Measurements from ENCODE around the gene ZNF155. TPM values are rescaled to one million over a fixed set of nuclear protein-coding genes. Genes with fewer than 3 reads are reported as not detected.

The ZNF155 gene
- total RNA-seq, 4 donors from 2014 or later: 4.2 to 7.2 (median 5.1) TPM

- H3K9me3 ChIP-seq: peaks cover 0 to 34% (median 6%) of the 10 kb centered on the region in 4 donors
- no peak for DNase-seq (ENCODE audit: low spot score in 2 of 2)
- peaks cover 4 to 31% (median 15%) of the 10 kb centered on the region in 3 donors for H3K36me3 ChIP-seq
- 2% methylated on average over 15 of the region's 15 CpGs for WGBS, 2 donors
- peak overlapping the region; percentile 71 to 91 (median 72) for H3K4me3 ChIP-seq
- H3K4me1 ChIP-seq: peaks cover 0 to 17% (median 6%) of the 10 kb centered on the region in 4 donors
- TF ChIP-seq EP300 (IDR thresholded peaks at IDR 0.05): no peak
- TF ChIP-seq CTCF (IDR thresholded peaks at IDR 0.05): no peak
- TF ChIP-seq POLR2A (IDR thresholded peaks at IDR 0.05): no peak
- H3K27ac ChIP-seq: peak overlapping the region in 3 of 4 donors; percentile 63 to 85 (median 78)
- no peaks in the 10 kb centered on the region for H3K27me3 ChIP-seq
These were observed 19.5 kb downstream of the ZNF155 start for GRCh38 chr19:44003461-44004009.

GRCh38 chr19:44005973-44006372 is 22.0 kb downstream of the ZNF155 start:
- 88% methylated on average over 1 of the region's 1 CpG for WGBS, 2 donors
- Histone ChIP-seq H3K9me3 (peaks cover 6 to 48% (median 17%) of the 10 kb centered on the region in 4 donors), H3K4me3 (no peak overlapping the region), H3K27ac (no peak overlapping the region), H3K27me3 (no peaks in the 10 kb centered on the region), H3K4me1 (peaks cover 0 to 17% (median 6%) of the 10 kb centered on the region in 4 donors), H3K36me3 (peaks cover 9 to 55% (median 38%) of the 10 kb centered on the region in 3 donors)
- no peak for TF ChIP-seq POLR2A (IDR thresholded peaks at IDR 0.05)
- TF ChIP-seq CTCF (IDR thresholded peaks at IDR 0.05): no peak
- TF ChIP-seq EP300 (IDR thresholded peaks at IDR 0.05): no peak
- no peak for DNase-seq (ENCODE audit: low spot score in 2 of 2)

GRCh38 chr19:44007473-44007872 is 23.5 kb downstream of the ZNF155 start:
- WGBS, 2 donors: 98 to 99% methylated on average over 6 of the region's 6 CpGs
- peaks cover 6 to 63% (median 24%) of the 10 kb centered on the region in 4 donors for H3K9me3 ChIP-seq
- H3K36me3 ChIP-seq: peaks cover 10 to 70% (median 41%) of the 10 kb centered on the region in 3 donors

GRCh38 chr19:44010468-44010867 is 26.5 kb downstream of the ZNF155 start:
- Histone ChIP-seq H3K27me3 (no peaks in the 10 kb centered on the region), H3K9me3 (peaks cover 6 to 93% (median 28%) of the 10 kb centered on the region in 4 donors), H3K4me3 (no peak overlapping the region), H3K27ac (no peak overlapping the region), H3K4me1 (no peaks in the 10 kb centered on the region), H3K36me3 (peaks cover 10 to 87% (median 41%) of the 10 kb centered on the region in 3 donors)
- no peak for TF ChIP-seq EP300 (IDR thresholded peaks at IDR 0.05)
- TF ChIP-seq POLR2A (IDR thresholded peaks at IDR 0.05): no peak
- no peak for TF ChIP-seq CTCF (IDR thresholded peaks at IDR 0.05)
- 96 to 99% methylated on average over 5 of the region's 5 CpGs for WGBS, 2 donors
- no peak for DNase-seq (ENCODE audit: low spot score in 2 of 2)

More at GRCh38 chr19:44007473-44007872, 23.5 kb downstream of the ZNF155 start:
- TF ChIP-seq POLR2A (IDR thresholded peaks at IDR 0.05): no peak
- no peak for TF ChIP-seq EP300 (IDR thresholded peaks at IDR 0.05)
- no peak for TF ChIP-seq CTCF (IDR thresholded peaks at IDR 0.05)
- Histone ChIP-seq H3K4me3 (no peak overlapping the region), H3K27me3 (no peaks in the 10 kb centered on the region), H3K4me1 (peaks cover 0 to 12% (median 3%) of the 10 kb centered on the region in 4 donors), H3K27ac (no peak overlapping the region)
- no peak for DNase-seq (ENCODE audit: low spot score in 2 of 2)

- TF ChIP-seq POLR2A (IDR thresholded peaks at IDR 0.05) (no peak), EP300 (IDR thresholded peaks at IDR 0.05) (no peak), CTCF (IDR thresholded peaks at IDR 0.05) (no peak)
- no peak for DNase-seq (ENCODE audit: low spot score in 2 of 2)
- Histone ChIP-seq H3K27ac (no peak overlapping the region), H3K27me3 (no peaks in the 10 kb centered on the region), H3K4me1 (no peaks in the 10 kb centered on the region), H3K4me3 (no peak overlapping the region), H3K9me3 (peaks cover 0 to 24% (median 0%) of the 10 kb centered on the region in 4 donors), H3K36me3 (no peaks in the 10 kb centered on the region)
- 41 to 60% methylated on average over 2 of the region's 2 CpGs for WGBS, 2 donors
These were observed 35.5 kb downstream of the ZNF155 start for GRCh38 chr19:44019498-44019897.

All from tibial nerve (tissue), 4 donors.